Hindlimb muscle (tissue), 1 donor: Measurements from ENCODE around the gene CATSPERE. TPM values are rescaled to one million over a fixed set of nuclear protein-coding genes. Genes with fewer than 3 reads are reported as not detected.
"Not testable (repeated sequence)": the region's sequence is repeated elsewhere in the genome, so short reads cannot be mapped to it uniquely, and the experiment has no call there.

Experiments
- DNase-seq: peaks from one replicate; pipeline ENCODE4 v3.0.0-alpha.2; 2013
- polyA plus RNA-seq: library from polyadenylated mRNA; unstranded; fragments of 120-200 nt; gene quantifications from one replicate; pipeline ENCODE4 v1.2.1, GENCODE V29; 2013; ENCODE audit not compliant: insufficient read length

Gene CATSPERE
- polyA plus RNA-seq, 1 donor: 0.93 TPM

- DNase-seq: not testable (repeated sequence)
These were observed 205.8 kb downstream of the CATSPERE start for GRCh38 chr1:244666672-244667418.

DNA sequence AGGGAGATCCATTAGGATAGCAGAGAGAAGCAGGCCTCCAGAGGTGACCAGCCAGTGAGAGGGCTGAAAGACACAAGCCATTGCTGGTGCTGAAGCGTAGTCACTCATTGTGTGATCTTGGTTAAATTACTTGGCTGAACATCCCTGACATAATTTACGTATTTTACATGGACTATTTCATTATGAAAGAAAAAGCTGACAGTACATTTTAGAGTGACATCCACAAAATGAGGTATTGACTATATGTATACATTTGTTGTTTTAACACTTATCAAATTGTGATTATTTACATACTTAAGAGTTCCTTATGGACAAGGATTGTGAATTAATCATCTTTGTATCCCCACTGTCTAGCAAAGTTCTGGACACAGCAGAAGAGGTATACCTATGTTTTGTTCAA, 206.7 kb downstream of the CATSPERE start:
- DNase-seq: no peak

DNA sequence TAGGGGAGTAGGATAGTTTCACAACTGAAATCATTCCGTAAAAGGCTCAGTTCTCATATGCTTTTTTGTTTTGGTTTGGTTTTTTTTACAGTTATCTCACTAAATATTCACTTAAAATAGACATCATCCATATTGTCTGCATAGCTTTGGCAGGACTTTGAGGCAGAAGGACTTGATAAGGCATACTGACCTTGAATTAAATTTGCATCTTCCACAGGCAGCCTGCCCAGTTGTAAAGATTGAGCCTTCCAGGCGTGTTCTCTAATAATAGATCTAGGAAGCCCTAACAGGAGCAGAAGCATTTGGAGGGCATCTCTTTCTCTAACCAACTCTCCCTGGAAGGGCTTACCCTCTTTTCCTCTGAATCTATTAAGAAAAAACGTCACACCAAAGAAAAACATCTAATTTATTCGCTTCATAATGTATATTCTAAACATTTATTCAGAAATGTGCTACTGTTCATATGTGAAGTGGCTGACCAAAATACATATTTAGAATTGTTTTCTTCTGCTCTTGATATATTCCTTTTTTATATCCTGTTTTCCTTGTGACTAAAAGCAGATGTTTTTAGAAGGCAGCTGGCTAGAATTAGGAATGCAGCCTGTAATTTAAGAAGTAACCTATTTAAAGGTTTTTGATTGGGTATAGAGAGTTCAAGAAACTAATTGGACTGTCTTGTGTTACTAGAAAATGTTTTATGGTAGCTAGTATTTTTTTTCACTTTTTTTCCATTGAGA, 212.0 kb downstream of the CATSPERE start:
- DNase-seq: peak; percentile 64

DNA sequence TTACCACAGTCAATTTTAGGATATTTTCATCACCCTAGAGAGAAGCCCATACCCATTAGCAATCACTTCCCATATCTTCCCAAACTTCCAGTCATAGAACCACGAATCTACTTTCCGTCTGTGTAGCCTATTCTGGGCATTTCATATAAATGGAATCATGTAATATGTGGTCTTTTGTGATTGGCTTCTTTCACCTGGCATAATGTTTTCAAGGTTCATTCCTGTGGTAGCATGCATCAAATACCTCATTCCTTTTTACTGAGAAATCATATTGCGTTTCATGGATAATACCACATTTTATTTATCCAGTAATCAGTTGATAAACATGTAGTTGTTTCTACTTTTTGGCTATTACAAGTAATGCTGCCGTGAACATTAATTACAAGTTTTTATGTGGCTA, 213.4 kb downstream of the CATSPERE start:
- DNase-seq: no peak

- DNase-seq: no peak
These were observed 214.1 kb downstream of the CATSPERE start for GRCh38 chr1:244675167-244675566.

- peak; percentile 28 for DNase-seq
These were observed 217.6 kb downstream of the CATSPERE start for GRCh38 chr1:244678697-244679096.

- DNase-seq: no peak
These were observed 219.6 kb downstream of the CATSPERE start for GRCh38 chr1:244680667-244681066.

- DNase-seq: not testable (repeated sequence)
These were observed 221.0 kb downstream of the CATSPERE start for GRCh38 chr1:244682087-244682486.

Other genes starting within 250 kb of the CATSPERE start
- gene ADSS2, start 9.4 kb upstream of the CATSPERE start, polyA plus RNA-seq: 18.5 TPM
- 41.4 TPM for gene DESI2, start 191.9 kb downstream of the CATSPERE start, polyA plus RNA-seq